ENCODE data around the gene COL13A1. TPM values are rescaled to one million over a fixed set of nuclear protein-coding genes. Genes with fewer than 3 reads are reported as not detected.

Gene COL13A1
- total RNA-seq, 1 donor from 2014 or later: 10.1 TPM

DNA sequence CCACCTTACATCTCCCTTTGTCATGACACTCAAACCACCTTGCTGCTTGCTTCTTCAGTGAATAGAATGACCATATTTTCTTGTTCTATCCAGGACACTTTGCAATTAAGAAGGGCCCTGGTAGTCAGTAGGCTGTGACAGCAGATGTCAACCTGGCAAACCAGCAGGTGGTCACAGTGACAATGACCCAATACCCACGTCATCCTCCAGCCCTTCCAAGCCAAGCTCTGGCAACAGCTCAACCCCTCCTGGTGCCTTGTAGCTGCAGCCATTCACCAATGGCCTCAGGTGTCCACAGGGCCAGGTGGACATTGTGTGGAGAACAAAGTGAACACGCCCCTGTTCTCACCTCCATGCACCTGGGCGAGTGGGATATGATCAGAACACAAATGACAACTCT is 163.4 kb downstream of the COL13A1 start:
- DNase-seq: no peak

DNA sequence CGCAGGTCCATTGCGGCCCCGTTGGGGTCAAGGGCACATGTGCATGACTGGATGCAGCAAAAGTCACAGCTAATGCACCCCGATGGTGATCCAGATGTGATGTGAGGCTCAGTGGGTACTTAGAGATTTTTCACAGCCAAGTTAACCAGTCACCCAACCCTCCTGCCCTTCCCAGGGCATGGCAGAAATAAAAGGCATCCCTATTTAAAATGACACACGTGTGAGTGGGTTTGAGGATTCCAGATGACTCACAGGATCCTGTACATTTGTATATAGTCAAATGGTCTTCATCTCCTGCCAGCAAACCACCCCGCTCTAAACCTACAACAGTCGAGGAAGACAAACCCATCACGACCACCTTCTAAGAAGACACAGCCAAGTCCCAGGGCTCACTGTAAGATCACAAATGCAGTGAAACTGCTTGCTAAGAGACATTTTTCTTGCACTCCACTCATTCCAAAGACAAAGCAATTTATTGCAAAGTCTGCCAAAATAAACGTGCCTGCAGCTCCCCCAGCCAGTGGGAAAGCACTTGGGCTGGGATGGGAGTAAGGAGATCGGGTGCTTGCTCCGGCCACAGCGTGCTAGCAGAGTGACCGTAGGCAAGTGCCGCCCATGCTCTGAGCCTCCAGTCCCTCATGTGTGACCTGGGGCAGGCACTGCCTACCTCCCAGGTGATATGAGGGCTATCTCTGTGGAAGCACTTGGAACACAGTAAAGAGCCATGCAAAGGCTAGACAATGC is 164.4 kb downstream of the COL13A1 start:
- no peak for DNase-seq

DNA sequence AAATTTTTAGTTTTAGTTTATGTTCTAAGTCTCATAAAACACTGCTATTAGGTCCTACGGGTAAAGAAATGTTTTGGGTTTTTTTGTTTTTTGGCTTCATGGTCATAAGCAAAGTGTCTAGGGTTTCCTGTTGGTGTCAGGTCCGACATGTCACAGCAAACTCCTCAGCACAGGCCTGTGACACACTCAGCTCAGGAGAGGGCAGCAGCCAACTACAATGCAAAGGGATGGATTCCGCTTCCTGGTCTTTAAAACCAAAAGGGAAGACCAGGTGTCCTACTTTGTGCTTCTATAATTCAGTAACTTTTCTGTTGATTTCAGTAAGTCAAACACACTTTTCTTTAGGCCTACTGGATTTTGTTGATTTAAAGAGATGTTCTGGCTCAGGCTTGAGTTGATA is 167.1 kb downstream of the COL13A1 start:
- DNase-seq: no peak

DNA sequence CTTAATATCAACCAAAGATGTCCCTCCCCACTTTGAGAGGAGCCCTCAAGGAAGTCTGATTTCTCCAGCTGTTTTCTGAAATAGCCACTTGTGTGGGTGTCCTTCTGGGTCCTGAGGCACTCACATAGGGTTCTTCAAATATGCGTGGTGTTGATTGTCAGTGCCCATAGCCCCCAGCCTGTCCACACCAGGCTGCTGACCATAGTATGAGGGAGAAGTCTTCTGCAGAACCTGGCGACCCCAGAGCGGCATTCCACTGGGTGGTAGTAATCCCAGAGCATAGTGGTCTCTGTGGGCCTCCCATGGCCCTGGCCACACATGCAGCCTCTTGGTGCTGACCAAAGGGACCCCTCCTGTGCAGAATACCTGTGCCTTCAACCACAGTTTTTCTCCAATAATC is 168.3 kb downstream of the COL13A1 start:
- DNase-seq: no peak

DNA sequence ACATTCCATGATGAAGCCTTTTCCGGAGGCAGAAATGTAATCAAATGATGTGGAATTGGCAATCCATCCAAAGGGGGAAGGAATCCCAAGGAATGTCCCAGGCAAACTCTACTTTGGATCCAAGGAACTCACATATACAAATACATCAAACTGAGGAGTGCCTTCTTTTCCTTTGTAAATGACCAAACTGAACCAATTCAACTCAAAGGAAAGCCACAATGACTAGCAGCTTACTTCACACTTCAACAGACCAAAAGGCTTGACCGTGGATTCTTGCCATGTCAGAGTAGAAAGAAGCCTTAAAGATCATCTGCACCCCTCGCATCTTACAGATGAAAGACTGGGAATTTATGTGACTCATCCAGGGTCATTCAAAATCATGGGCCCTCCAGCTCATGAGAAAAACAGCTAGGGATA is 171.3 kb downstream of the COL13A1 start:
- no peak for DNase-seq

DNA sequence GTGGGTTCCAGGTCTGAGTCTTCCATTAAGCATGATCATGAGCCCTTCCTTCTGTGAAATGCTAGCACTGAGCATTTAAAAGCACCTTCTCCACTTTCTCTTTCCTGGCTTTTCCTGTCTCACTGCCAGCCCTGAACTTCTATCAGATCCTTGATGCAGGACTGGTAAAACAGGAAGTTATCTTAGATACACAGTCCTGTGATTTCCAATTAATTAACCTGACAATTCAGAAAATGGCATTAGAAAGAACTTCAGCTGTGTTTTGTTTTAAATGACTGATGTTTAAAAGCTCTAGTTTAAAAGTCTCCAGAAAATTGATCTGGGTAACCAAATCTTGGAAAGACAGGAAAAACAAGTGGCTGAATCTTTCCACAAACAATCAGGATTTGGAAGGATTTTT is 172.0 kb downstream of the COL13A1 start:
- no peak for DNase-seq

DNA sequence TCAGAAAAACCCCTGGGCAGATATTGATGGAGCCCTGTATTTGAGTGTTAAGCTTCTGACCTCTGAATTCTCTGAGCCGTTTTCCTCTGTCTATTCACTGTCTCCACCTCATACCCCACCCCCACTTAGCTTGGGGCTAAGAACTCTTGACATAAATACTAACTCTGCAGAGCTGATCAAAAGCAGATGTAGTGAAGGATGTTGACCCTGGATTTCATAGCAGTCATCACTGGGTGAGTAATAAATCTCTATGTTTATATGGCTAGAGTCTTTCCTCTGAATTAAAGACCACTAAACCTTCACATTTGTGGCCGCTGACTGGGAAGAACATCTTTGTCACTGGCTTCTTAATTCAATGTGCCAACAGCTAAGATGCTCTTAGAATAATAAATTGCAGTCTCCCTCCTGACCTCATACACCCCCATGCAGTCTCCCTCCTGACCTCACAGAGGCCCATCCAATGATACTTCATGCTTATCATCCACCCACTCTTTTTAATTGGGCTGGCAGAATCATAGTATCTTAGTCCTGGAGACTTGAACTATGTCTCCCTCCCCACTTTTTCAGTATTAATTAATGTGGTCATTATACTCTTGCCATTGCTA is 172.9 kb downstream of the COL13A1 start:
- DNase-seq: no peak

DNA sequence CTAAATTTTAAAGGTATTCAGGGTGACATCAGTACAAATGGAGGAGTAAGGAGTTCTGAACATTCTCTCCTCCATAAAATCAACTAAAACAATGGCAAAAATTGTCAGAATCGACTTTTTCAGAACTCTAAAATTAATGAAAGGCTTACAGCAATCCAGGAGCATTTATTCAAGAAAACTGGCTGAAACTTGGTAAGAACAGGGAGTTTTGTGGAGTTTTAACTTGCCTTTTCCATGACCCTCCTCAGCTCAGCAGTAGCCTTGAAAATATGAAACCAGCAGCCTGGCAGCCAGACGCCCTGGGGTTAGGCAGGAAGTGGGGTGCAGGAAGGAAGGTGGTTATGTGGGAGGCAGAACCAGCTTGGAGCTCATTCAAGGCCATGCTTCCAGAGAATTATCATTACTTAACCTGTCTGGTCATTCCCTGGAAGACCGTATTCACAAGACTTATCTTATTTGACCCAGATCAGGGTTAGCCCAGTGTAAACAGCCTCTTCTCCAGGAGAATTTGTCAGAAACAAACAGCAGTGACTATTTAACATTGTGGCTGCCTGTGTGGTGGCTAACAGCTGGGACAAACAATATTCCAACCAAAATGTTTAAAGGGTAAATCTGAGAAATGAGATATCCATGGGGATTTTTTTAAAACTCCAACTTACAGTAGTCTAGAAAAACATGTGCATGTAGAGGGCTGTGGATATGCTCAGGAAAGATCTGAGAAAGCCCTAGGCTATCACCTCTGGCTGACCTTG is 175.3 kb downstream of the COL13A1 start:
- DNase-seq: no peak

DNA sequence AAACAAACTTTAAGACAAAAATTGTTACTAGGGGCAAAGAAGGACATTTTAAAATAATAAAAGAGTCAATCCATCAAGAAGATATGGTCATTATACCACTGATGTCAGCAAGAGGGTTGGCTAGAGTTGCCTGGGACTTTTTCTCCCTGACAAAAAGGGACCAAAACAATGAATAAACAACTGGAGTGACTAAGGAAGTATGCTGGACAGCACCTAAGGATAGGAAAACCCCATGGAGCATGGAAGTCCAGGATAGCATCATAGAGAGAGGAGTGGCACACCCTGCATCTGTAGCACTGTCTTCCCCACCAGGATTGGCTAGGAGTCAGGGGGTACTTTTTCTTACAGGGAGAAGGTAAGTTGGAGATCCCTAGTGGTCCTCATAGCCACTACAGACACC is 177.5 kb downstream of the COL13A1 start:
- no peak for DNase-seq

DNA sequence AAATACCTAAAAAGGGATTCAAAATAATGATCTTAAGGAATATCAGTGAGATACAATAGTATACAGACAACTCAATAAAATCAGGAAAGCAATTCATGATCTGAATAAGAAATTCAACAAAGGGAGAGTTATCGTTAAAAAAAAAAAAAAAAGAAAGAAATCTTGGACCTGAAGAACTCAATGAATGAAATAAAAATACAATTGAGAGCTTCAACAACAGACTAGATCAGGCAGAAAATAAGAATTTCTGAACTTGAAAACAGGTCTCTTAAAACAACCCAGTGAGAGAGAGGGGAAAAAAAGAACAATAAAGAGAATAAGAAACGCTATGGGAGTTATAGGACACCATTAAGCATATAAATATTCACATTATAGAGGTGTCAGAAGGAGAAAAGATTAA is 179.0 kb downstream of the COL13A1 start:
- DNase-seq: no peak

DNA sequence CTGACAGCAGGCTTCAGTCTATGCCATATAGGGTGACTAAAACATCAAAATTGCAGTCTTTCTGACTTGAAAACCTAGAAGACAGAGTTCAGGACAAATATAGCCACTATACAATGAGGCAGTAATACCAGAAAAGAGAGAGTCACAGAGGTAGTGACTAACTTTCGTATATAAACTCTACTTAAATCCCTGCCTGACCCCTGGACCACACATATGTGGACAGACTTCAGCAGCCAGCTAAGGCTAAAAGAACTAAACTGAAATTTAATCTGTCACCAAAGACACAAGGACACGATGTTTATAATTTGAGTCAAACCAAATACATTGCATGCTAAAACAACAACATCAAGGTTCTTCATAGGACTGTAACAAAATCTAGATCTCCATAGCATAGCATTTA is 186.4 kb downstream of the COL13A1 start:
- no peak for DNase-seq

DNA sequence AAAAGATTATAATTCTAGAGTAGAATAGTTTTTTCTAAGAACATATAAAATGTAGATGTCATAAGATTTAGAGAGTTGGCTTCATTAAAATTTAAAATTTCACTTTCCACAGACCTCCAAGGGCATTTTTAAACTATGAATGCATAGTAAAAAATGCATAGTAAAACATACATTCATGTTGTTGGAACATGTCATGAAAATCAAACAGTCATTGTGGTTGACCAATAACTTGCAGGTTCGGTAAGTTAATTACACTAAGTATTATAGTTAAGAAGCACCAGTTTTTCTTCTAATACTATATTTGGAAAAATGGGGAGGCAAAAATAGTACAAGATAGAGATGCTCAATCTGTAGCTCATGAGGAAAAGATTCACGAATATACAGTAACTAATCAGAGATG is 189.4 kb downstream of the COL13A1 start:
- DNase-seq: no peak

DNA sequence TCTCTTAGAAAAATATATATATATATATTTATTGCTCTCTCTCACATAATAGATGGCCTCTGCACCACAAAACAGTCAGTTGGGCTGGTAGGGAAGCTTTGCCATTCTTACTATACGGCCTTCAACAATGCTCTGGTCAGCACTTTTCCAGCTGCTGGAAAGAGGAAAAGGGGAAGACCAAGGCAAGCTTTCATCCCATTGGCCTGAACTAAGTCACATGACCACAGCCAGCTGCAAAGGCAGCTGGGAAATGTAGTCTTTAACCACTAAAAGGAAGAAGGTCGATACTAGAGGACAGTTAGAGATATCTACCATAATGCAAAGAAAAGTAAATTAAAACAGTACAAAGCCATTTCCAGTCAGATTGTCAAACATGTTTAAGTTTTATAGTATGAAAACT is 192.6 kb downstream of the COL13A1 start:
- DNase-seq: no peak

DNA sequence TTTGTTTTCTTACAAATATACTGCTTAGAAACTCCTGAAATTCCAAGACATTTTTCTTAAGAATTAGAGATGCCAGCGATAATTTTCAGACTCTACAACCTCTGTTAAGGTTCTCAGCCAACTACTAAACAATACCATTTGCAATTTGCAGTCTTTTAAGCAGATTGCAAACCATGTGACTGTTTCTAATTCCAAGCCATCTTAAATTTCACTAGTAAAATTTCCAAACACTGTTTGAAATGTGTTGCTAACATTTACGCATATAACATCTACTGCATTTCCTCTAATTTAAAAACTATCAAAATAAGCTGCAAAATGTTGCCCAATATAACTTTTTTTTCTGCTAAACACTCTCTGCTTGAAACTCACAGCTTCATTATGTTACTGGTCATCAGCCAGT is 194.9 kb downstream of the COL13A1 start:
- peak; percentile 21 for DNase-seq

DNA sequence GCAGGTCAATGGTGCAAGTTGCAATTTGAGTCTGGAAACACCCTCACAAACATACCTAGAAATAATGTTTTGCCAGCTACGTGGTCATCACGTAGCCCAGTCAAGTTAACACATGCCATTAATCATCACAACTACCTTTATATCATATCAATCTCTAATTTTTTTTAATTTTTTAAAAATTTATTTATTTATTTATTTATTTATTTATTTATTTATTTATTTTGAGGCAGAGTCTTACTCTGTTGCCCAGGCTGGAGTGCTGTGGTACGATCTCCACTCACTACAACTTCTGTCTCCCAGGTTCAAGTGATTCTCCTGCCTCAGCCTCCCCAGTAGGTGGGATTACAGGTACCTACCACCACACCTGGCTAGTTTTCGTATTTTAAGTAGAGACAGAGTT is 198.6 kb downstream of the COL13A1 start:
- no peak for DNase-seq

DNA sequence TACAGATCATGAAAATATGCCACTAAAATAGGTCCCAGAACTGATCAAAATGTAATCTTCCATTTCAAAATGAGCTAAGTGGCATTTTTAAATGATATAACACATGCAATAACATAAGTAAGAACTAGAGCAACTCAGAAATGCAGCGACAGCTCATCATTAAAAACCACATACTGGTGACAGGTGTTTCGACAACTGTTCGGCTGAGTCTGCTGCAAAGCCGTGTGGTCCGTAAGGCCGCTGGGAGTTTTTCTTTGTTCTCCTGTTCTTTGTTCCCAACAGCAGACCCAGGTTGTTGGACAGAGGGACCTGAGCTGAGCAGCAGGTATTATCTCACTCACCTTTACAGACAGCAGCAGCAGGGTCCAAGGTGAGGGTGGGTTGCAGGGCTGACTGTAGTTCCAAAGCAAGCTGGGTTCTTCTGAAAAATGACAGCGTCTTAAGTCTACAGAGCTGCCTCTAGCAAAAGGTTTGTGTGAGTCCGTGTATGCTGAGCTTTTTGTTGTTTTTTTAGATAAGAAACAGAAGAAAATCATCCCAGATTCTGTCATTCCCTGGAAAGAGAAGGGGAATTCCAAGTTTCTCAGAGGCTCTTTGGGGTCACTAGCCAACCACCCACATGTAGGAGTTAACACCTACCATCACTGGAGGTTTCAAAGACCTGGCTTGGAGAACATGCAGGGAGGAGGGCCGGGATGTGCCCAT is 205.6 kb downstream of the COL13A1 start:
- no peak for DNase-seq

Other genes starting within 250 kb of the COL13A1 start
- not detected for gene NEUROG3, start 228.5 kb upstream of the COL13A1 start, total RNA-seq
- 1.7 TPM for gene FAM241B, start 171.7 kb upstream of the COL13A1 start, total RNA-seq

Measured in skin of body (tissue), 2 donors.